NCI-H82 treated with DMSO at 0.1 percent for 48 hours (cell line): ENCODE data around the gene CXADR.

ENCODE experiments used
- DNase-seq: peaks from one replicate; lab custom pipeline; 2025; ENCODE audit not compliant: unreplicated experiment; lab: John Stamatoyannopoulos, UW

CXADR gene

GRCh38 chr21:17585875-17586450 lies 73.1 kb downstream of the CXADR start:
- peak; percentile 3 for DNase-seq

- no peak for DNase-seq
Measured at GRCh38 chr21:17590430-17590829, 77.6 kb downstream of the CXADR start.

- DNase-seq = no peak
Measured at GRCh38 chr21:17597680-17598079, 84.8 kb downstream of the CXADR start.

GRCh38 chr21:17598437-17598836 lies 85.6 kb downstream of the CXADR start:
- no peak for DNase-seq

- no peak for DNase-seq
Measured at GRCh38 chr21:17602874-17603273, 90.0 kb downstream of the CXADR start.

GRCh38 chr21:17607684-17608083 lies 94.8 kb downstream of the CXADR start:
- DNase-seq = no peak

- DNase-seq = no peak
Measured at GRCh38 chr21:17609681-17610080, 96.8 kb downstream of the CXADR start.

GRCh38 chr21:17610911-17611310 lies 98.1 kb downstream of the CXADR start:
- DNase-seq = no peak

- DNase-seq = peak; percentile 26
Measured at GRCh38 chr21:17611414-17612022, 98.7 kb downstream of the CXADR start.

- no peak for DNase-seq
Measured at GRCh38 chr21:17612023-17612564, 99.3 kb downstream of the CXADR start.

GRCh38 chr21:17612565-17613241 lies 99.9 kb downstream of the CXADR start, which contains the start of gene BTG3:
Gene BTG3 (minus strand): TSS chr21:17612901. CDS start chr21:17609144, 3,757 bp downstream.
- peak; percentile 52 for DNase-seq

GRCh38 chr21:17613242-17613676 lies 100.4 kb downstream of the CXADR start:
- no peak for DNase-seq

GRCh38 chr21:17616831-17617230 lies 104.0 kb downstream of the CXADR start:
- DNase-seq = no peak

- DNase-seq = no peak
Measured at GRCh38 chr21:17622018-17622417, 109.2 kb downstream of the CXADR start.

GRCh38 chr21:17631195-17631594 lies 118.4 kb downstream of the CXADR start:
- DNase-seq = no peak

GRCh38 chr21:17636711-17637110 lies 123.9 kb downstream of the CXADR start:
- DNase-seq = no peak

- no peak for DNase-seq
Measured at GRCh38 chr21:17640821-17641220, 128.0 kb downstream of the CXADR start.
